GM12878 (cell line): Measurements from ENCODE around the gene OPRM1. TPM values are rescaled to one million over a fixed set of nuclear protein-coding genes. Genes with fewer than 3 reads are reported as not detected.

ENCODE experiments used
- ATAC-seq: fragments of 200-7000 bp; cut with Tn5 transposase; 3 replicates; pipeline ENCODE4 v1.9.1; 2020; ENCODE audit warnings: mild to moderate bottlenecking, moderate library complexity
- BruUV-seq: library from RNA; stranded (reverse); fragments of 400-500 nt; replicated peaks from 2 replicates; lab custom pipeline; 2021; lab: Mats Ljungman, UMichigan
- CTCF ChIA-PET: fragments of 300-600 bp; sonication (Branson Sonifier 250); formaldehyde crosslinking; extraction: SDS; loops from one replicate; lab custom pipeline; 2021; ENCODE audit warnings: inconsistent platforms; lab: Yijun Ruan, JAX
- POLR2A ChIA-PET: fragments of 350-600 bp; formaldehyde crosslinking; extraction: SDS; loops from one replicate; lab custom pipeline; 2021; ENCODE audit warnings: inconsistent platforms; lab: Charles Lee
- RAD21 ChIA-PET: fragments of 300-600 bp; sonication (Branson Sonifier 250); formaldehyde crosslinking; loops from one replicate; lab custom pipeline; 2023; ENCODE audit warnings: antibody characterized with exemption; ENCODE audit not compliant: unreplicated experiment; lab: Charles Lee
- SMC1A ChIA-PET: fragments of 300-600 bp; sonication (Branson Sonifier 250); formaldehyde crosslinking; loops from one replicate; lab custom pipeline; 2023; ENCODE audit not compliant: unreplicated experiment, uncharacterized antibody; lab: Charles Lee
- DNase-seq: peaks from one replicate; pipeline ENCODE4 v3.0.0-alpha.2; 2011; ENCODE audit warnings: low read depth, low spot score
- FAIRE-seq: peaks from 3 replicates; lab custom pipeline; 2011; peaks lifted over from hg19 to GRCh38; lab: Jason Lieb, UNC
- H2AFZ ChIP-seq: 2 replicates; pipeline ENCODE4 v1.6.0; 2011; ENCODE audit warnings: low read depth, low read length, control low read depth; ENCODE audit not compliant: control insufficient read depth
- H3K27ac ChIP-seq: 2 replicates; pipeline ENCODE4 v1.5.1; 2011; ENCODE audit warnings: control low read depth; ENCODE audit not compliant: control insufficient read depth, insufficient read depth
- H3K27me3 ChIP-seq, 2 experiments: replicated peaks in 1 of 2; 2 replicates each; pipeline versions ENCODE4 v1.6.0 to v1.6.1; 2011; ENCODE audit warnings: low read length in 1 of 2; ENCODE audit not compliant: control insufficient read depth in 2 of 2, insufficient read depth in 2 of 2
- H3K36me3 ChIP-seq, 2 experiments: 2 replicates each; pipeline ENCODE4 v1.5.1; 2011; ENCODE audit warnings: low read length in 1 of 2; ENCODE audit not compliant: control insufficient read depth in 2 of 2, insufficient read depth in 2 of 2
- H3K4me1 ChIP-seq: 2 replicates; pipeline ENCODE4 v1.6.1; 2011; ENCODE audit warnings: mild to moderate bottlenecking, low read length, moderate library complexity, mixed read lengths; ENCODE audit not compliant: control insufficient read depth, insufficient read depth
- H3K4me2 ChIP-seq: 2 replicates; pipeline ENCODE4 v1.6.0; 2011; ENCODE audit warnings: control low read depth; ENCODE audit not compliant: control insufficient read depth, insufficient read depth
- H3K4me3 ChIP-seq: fragments of 200-600 bp; sonication (generic); 2 replicates; pipeline ENCODE4 v1.5.1; 2016
- H3K79me2 ChIP-seq: 2 replicates; pipeline ENCODE4 v1.6.0; 2011; ENCODE audit warnings: low read length; ENCODE audit not compliant: control insufficient read depth, insufficient read depth
- H3K9ac ChIP-seq: 2 replicates; pipeline ENCODE4 v1.8.0; 2011; ENCODE audit warnings: low read length, control low read depth, mixed read lengths; ENCODE audit not compliant: control insufficient read depth, insufficient read depth
- H3K9me3 ChIP-seq: replicated peaks from 3 replicates; pipeline ENCODE4 v1.5.1; 2011; ENCODE audit warnings: mild to moderate bottlenecking, low read length; ENCODE audit not compliant: control insufficient read depth, insufficient read depth
- H4K20me1 ChIP-seq: 2 replicates; pipeline ENCODE4 v1.6.0; 2011; ENCODE audit not compliant: control insufficient read depth, insufficient read depth
- ZBED1 ChIP-seq: IDR thresholded peaks from 2 replicates; pipeline ENCODE4 v1.6.1; 2016; ENCODE audit warnings: borderline replicate concordance
- ZNF592 ChIP-seq: fragments of 450-650 bp; IDR thresholded peaks from 2 replicates; pipeline ENCODE4 v1.6.1; 2017; ENCODE audit warnings: mild to moderate bottlenecking, moderate library complexity
- ZNF687 ChIP-seq: fragments of 450-650 bp; IDR thresholded peaks from 2 replicates; pipeline ENCODE4 v1.6.1; 2017; ENCODE audit warnings: mild to moderate bottlenecking, moderate library complexity
- ZZZ3 ChIP-seq: IDR thresholded peaks from 2 replicates; pipeline ENCODE4 v1.6.1; 2011; ENCODE audit warnings: low read depth; ENCODE audit not compliant: control insufficient read depth, insufficient read length
- WGBS: methylation state at CpG from one replicate; pipeline ENCODE4 v1.1.6; 2016; ENCODE audit warnings: low lambda C conversion rate; ENCODE audit not compliant: insufficient replicate concordance, insufficient coverage; ENCODE audit errors: missing lambda C conversion rate; 5-methylcytosine and 5-hydroxymethylcytosine counted together
- in situ Hi-C: fragments of 300-500 bp; cut with MboI; formaldehyde crosslinking; loops from 9 replicates; pipeline ENCODE4 v1.14.3; 2018; ENCODE audit warnings: mixed read lengths
- intact Hi-C: fragments of 100-400 bp; cut with micrococcal nuclease; formaldehyde crosslinking; loops from one replicate; pipeline ENCODE4 v1.14.2; 2022; ENCODE audit not compliant: unreplicated experiment
- polyA plus RNA-seq, 11 experiments: library from polyadenylated mRNA; depleted of rRNA in 4 of 11; unstranded in 6 of 11; stranded (reverse) in 5 of 11; fragments of >200 nt; fragmentation: Nextera tagmentation in 4 of 11; fragmentation: Illumina TruSeq in 1 of 11; extraction: Ambion mirVana in 4 of 11; extraction: Trizol in 1 of 11; gene quantifications; 1 replicate in 1 of 11; 2 replicates in 10 of 11; pipeline versions ENCODE4 v1.2.1 to v1.2.3, GENCODE V29; 2011 to 2016; ENCODE audit warnings: inconsistent platforms in 2 of 11, missing spikeins in 2 of 11, low read depth in 1 of 11
- total RNA-seq, 4 experiments: library from RNA; depleted of rRNA in 3 of 4; stranded (reverse); fragments of >200 nt in 3 of 4; fragmentation: Illumina TruSeq in 1 of 4; extraction: Trizol in 1 of 4; gene quantifications; 2 replicates each; pipeline versions ENCODE4 v1.2.1 to v1.2.3, GENCODE V29; 2013 to 2021

Gene OPRM1
- total and polyA plus RNA-seq, 10 of the 15 experiments (the other 5 are each of a cell fraction or from before 2014, with no cell fraction given): not detected

- ChIA-PET CTCF (interaction anchor here (1.3 to 1.9 kb wide), 2 partner anchors 9 to 20 kb away, joined by 5 to 19 read pairs; no protein-coding TSS in a partner anchor), RAD21 (interaction anchor here (1.6 to 3.1 kb wide), 3 partner anchors 9 to 20 kb away, joined by 4 to 30 read pairs (median 13); no protein-coding TSS in a partner anchor), SMC1A (interaction anchor here (2.9 to 8.0 kb wide), 3 partner anchors 11 to 100 kb away, joined by 14 to 86 read pairs (median 55); no protein-coding TSS in a partner anchor), POLR2A (interaction anchor here (1.2 to 2.8 kb wide), 3 partner anchors 10 to 20 kb away, joined by 3 to 13 read pairs (median 7); no protein-coding TSS in a partner anchor)
- in situ Hi-C loops: no loop called here
- H3K4me1 ChIP-seq: peaks cover 36% of the 10 kb centered on the region
- WGBS: 50% methylated on average over 1 of the region's 1 CpG
- no peak overlapping the region for H3K9ac ChIP-seq
- FAIRE-seq (peak; percentile 27), DNase-seq (no peak), ATAC-seq (no peak)
- H3K4me2 ChIP-seq: peak overlapping the region; percentile 26; the same call in 1 of the 2 replicates
- no peaks in the 10 kb centered on the region for H3K79me2 ChIP-seq
- no peaks in the 10 kb centered on the region for H4K20me1 ChIP-seq
- H3K4me3 ChIP-seq: no peak overlapping the region
- intact Hi-C loops: no loop called here
- H3K27me3 ChIP-seq: no peaks in the 10 kb centered on the region
- H3K36me3 ChIP-seq: no peaks in the 10 kb centered on the region
- peaks cover 17% of the 10 kb centered on the region for H3K9me3 ChIP-seq
- H3K27ac ChIP-seq: peak overlapping the region; percentile 61
- BruUV-seq: no TSS peak
- TF ChIP-seq ZBED1 (no peak), ZNF592 (0 out of 2 replicates have a peak, but pooled peaks have one; percentile 55), ZZZ3 (no peak), ZNF687 (peak; percentile 56)
- TF ChIP-seq, all 136 proteins: peak for 2
- H2AFZ ChIP-seq: peak overlapping the region; percentile 75
Measured at GRCh38 chr6:154257067-154257466, 218.0 kb downstream of the OPRM1 start.
